NT2/D1 (cell line): ENCODE measurements around the gene ISYNA1.

Source experiments
- DNase-seq: peaks from one replicate; pipeline ENCODE4 v3.0.0-alpha.2; 2011; ENCODE audit warnings: low read depth, low spot score
- H3K27me3 ChIP-seq: 2 replicates; pipeline ENCODE4 v1.6.0; 2011; ENCODE audit warnings: mild to moderate bottlenecking; ENCODE audit not compliant: insufficient read length, insufficient read depth
- H3K36me3 ChIP-seq: 2 replicates; pipeline ENCODE4 v1.6.1; 2011; ENCODE audit warnings: mild to moderate bottlenecking, low read length, mixed read lengths; ENCODE audit not compliant: insufficient read depth, insufficient read length
- H3K4me1 ChIP-seq: 2 replicates; pipeline ENCODE4 v1.5.1; 2011; ENCODE audit not compliant: insufficient read depth, insufficient read length
- H3K4me3 ChIP-seq: 2 replicates; pipeline ENCODE4 v1.5.1; 2011; ENCODE audit warnings: low read depth; ENCODE audit not compliant: insufficient read length
- H3K9ac ChIP-seq: 2 replicates; pipeline ENCODE4 v1.6.0; 2011; ENCODE audit warnings: low read depth; ENCODE audit not compliant: insufficient read length
- H3K9me3 ChIP-seq: 2 replicates; pipeline ENCODE4 v1.5.1; 2011; ENCODE audit warnings: mild to moderate bottlenecking, low read length; ENCODE audit not compliant: insufficient read depth
- SUZ12 ChIP-seq: IDR thresholded peaks from 2 replicates; pipeline ENCODE4 v1.6.1; 2011; ENCODE audit not compliant: insufficient read length, insufficient read depth; ENCODE audit errors: extremely low read depth
- YY1 ChIP-seq: IDR thresholded peaks from 2 replicates; pipeline ENCODE4 v1.6.1; 2011; ENCODE audit not compliant: insufficient read length, insufficient read depth
- ZNF274 ChIP-seq: IDR thresholded peaks from 2 replicates; pipeline ENCODE4 v1.6.1; 2011; ENCODE audit warnings: mild to moderate bottlenecking, low read depth, low read length

Gene ISYNA1

GRCh38 chr19:18436671-18437490 is 1.1 kb downstream of the ISYNA1 start:
- no peak for DNase-seq
- Histone ChIP-seq H3K9ac (peak overlapping the region; percentile 78), H3K4me3 (peak overlapping the region; percentile 61)

GRCh38 chr19:18435842-18436670 is 1.9 kb downstream of the ISYNA1 start:
- Histone ChIP-seq H3K4me1 (peaks cover 47% of the 10 kb centered on the region), H3K9me3 (no peaks in the 10 kb centered on the region), H3K36me3 (peaks cover 24% of the 10 kb centered on the region), H3K9ac (peak overlapping the region; percentile 78), H3K4me3 (peak overlapping the region; percentile 61), H3K27me3 (no peaks in the 10 kb centered on the region)
- no peak for TF ChIP-seq YY1
- no peak for TF ChIP-seq ZNF274
- DNase-seq, result no peak

More at GRCh38 chr19:18436671-18437490, 1.1 kb downstream of the ISYNA1 start:
- H3K4me1 ChIP-seq, result peaks cover 46% of the 10 kb centered on the region
- no peak for TF ChIP-seq ZNF274
- TF ChIP-seq YY1, result no peak
- TF ChIP-seq SUZ12, result no peak
- no peaks in the 10 kb centered on the region for H3K27me3 ChIP-seq
- H3K9me3 ChIP-seq, result no peaks in the 10 kb centered on the region
- H3K36me3 ChIP-seq, result peaks cover 24% of the 10 kb centered on the region

DNA sequence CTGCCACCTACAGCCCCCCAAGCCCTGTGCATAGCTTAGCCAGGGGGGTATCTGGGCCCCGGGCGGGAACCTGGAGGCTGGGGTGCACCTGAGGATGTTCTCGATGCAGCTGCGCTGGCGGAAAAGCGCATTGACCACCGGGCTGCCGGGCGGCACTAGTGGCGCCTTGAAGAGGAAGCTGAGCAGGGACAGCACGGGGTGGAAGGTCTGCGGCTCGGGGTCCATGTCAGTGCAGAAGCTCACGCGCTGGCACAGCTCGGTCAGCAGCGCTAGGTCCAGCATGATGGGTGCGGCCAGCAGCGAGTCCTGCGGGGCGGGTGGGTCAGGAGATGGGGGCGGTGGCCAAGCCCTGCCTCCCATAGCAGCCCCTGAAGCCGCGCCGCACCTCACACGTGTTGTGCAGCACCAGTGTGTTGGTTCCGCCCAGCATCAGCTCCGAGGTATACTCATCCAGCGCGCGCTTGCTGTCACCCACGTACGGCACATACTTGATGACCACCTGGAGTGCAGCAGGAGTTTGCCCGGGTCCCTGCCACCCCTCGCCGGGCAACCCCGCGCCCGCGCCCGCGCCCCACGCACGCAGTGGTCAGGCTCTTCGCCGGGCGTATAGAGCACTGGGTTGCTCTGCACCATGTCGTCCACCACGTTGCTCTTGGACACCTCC is 2.6 kb downstream of the ISYNA1 start:
- no peak overlapping the region for H3K4me3 ChIP-seq
- DNase-seq, result no peak
- H3K9me3 ChIP-seq, result no peaks in the 10 kb centered on the region
- H3K36me3 ChIP-seq, result peaks cover 24% of the 10 kb centered on the region
- peaks cover 48% of the 10 kb centered on the region for H3K4me1 ChIP-seq
- peak overlapping the region; percentile 21 for H3K9ac ChIP-seq
- H3K27me3 ChIP-seq, result no peaks in the 10 kb centered on the region
- TF ChIP-seq YY1 (no peak), ZNF274 (no peak), SUZ12 (no peak)

- H3K4me3 ChIP-seq, result peak overlapping the region; percentile 24
- no peaks in the 10 kb centered on the region for H3K9me3 ChIP-seq
- TF ChIP-seq YY1, result no peak
- no peak for TF ChIP-seq ZNF274
- no peak for TF ChIP-seq SUZ12
- no peak for DNase-seq
- peaks cover 43% of the 10 kb centered on the region for H3K4me1 ChIP-seq
- H3K36me3 ChIP-seq, result peaks cover 24% of the 10 kb centered on the region
- peak overlapping the region; percentile 72 for H3K9ac ChIP-seq
- no peaks in the 10 kb centered on the region for H3K27me3 ChIP-seq
These were observed 3.3 kb downstream of the ISYNA1 start for GRCh38 chr19:18434411-18435175.

DNA sequence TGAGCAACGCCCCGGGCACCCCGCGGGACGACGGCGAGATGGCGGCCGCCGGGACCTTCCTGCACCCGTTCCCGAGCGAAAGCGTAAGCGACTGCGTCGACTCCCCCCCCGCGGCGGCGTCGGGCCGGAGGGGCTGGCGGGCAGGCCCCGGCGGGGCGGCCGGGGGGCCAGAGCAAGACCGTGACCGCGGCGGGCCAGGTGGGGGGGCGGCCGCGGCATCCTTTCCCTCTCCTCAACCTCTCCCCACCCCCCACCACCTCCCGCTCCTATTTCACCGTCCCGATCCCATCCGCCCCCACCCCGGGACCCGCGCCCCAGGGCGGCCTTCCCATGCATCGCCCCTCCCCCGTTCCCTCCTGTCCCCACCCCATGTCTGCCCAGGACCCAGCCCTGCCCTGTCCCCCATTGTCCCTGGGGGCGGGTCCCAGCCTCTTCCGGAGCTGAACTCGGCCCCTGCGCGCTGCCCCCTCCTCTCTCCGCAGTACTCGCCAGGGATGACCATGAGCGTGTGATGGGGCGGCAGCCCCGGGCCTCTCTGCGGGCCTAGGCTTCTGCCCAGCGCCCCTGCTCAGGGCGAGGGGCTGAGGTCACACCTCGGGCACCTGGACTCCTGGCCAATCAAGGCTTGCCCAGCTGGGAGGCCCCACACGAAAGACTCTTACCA is 4.1 kb downstream of the ISYNA1 start:
- Histone ChIP-seq H3K27me3 (no peaks in the 10 kb centered on the region), H3K4me3 (peak overlapping the region; percentile 24), H3K9me3 (no peaks in the 10 kb centered on the region), H3K4me1 (peaks cover 41% of the 10 kb centered on the region), H3K9ac (peak overlapping the region; percentile 72), H3K36me3 (peaks cover 24% of the 10 kb centered on the region)
- TF ChIP-seq YY1, result no peak
- TF ChIP-seq ZNF274, result no peak
- TF ChIP-seq SUZ12, result no peak
- DNase-seq, result no peak

DNA sequence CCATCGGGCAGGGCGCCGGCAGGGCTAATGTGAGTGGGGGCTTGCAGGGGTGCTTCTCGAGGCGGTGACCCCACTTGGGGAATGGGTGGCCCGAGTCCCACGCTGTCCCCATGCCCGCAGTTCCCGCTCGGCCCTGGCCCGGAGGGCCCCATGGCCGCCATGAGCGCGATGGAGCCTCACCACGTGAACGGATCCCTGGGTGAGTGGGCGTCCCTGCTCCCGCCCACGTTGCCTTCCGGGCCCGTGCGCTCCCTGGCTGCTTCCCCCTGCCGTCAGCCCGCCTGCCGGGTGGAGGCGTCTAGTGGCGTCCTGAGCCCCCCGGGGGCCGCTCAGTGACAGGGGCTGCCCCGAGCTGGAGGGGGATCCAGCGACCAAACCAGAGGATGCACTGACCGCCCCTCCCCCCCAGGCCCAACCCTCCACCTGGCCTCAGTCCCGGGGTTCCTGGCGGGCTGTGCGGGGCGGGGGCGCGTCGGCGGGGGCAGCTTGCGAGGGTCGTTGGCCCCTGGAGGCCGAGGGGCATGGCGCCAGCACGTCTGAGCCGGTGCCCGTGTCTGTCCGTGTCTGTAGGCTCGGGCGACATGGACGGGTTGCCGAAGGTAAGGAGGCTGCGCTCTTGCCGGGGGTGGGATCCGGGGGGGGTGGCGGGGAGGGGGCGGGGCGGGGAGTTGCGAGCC is 4.8 kb downstream of the ISYNA1 start:
- H3K4me3 ChIP-seq, result peak overlapping the region; percentile 62
- TF ChIP-seq SUZ12, result no peak
- TF ChIP-seq YY1, result peak; percentile 19
- peaks cover 39% of the 10 kb centered on the region for H3K4me1 ChIP-seq
- peaks cover 24% of the 10 kb centered on the region for H3K36me3 ChIP-seq
- no peaks in the 10 kb centered on the region for H3K27me3 ChIP-seq
- H3K9me3 ChIP-seq, result no peaks in the 10 kb centered on the region
- DNase-seq, result no peak
- peak overlapping the region; percentile 83 for H3K9ac ChIP-seq
